ENCODE measurements around the gene LGR4. TPM values are rescaled to one million over a fixed set of nuclear protein-coding genes. Genes with fewer than 3 reads are reported as not detected.

LGR4 gene
- total and polyA plus RNA-seq, 10 of the 15 experiments (the other 5 are each of a cell fraction or from before 2014, with no cell fraction given) = under 0.01 to 0.64 (median 0.04) TPM; not detected in 5

- no peak for FAIRE-seq
- CTCF ChIA-PET = interaction anchor here (1.2 to 1.4 kb wide), 2 partner anchors 84 to 105 kb away, joined by 3 to 5 read pairs; no protein-coding TSS in a partner anchor
These were observed 91.8 kb downstream of the LGR4 start for GRCh38 chr11:27380771-27381170.

GRCh38 chr11:27379449-27379848, 93.1 kb downstream of the LGR4 start:
- Histone ChIP-seq H3K9ac (ENCODE audit: control insufficient read depth, insufficient read depth, low read length) (no peak overlapping the region), H3K36me3 (ENCODE audit: control insufficient read depth in 2 of 2, insufficient read depth in 2 of 2, low read length in 1 of 2) (no peaks in the 10 kb centered on the region), H3K9me3 (replicated peaks; ENCODE audit: control insufficient read depth, insufficient read depth, low read length) (no peaks in the 10 kb centered on the region), H3K27me3 (replicated peaks in 1 of 2; ENCODE audit: control insufficient read depth in 2 of 2, insufficient read depth in 2 of 2, low read length in 1 of 2) (no peaks in the 10 kb centered on the region; a peak in 1 of 4 replicates), H3K27ac (ENCODE audit: control insufficient read depth, insufficient read depth) (no peak overlapping the region), H4K20me1 (ENCODE audit: control insufficient read depth, insufficient read depth) (no peaks in the 10 kb centered on the region), H3K4me2 (ENCODE audit: control insufficient read depth, insufficient read depth) (no peak overlapping the region), H3K4me3 (no peak overlapping the region), H3K4me1 (ENCODE audit: control insufficient read depth, insufficient read depth, low read length) (no peaks in the 10 kb centered on the region), H3K79me2 (ENCODE audit: control insufficient read depth, insufficient read depth, low read length) (no peaks in the 10 kb centered on the region), H2AFZ (ENCODE audit: control insufficient read depth, low read depth, low read length) (no peak overlapping the region)
- ChIA-PET CTCF (no interaction called here), RAD21 (ENCODE audit: unreplicated experiment) (no interaction called here), SMC1A (ENCODE audit: uncharacterized antibody, unreplicated experiment) (interaction anchor here (0.9 kb wide), 1 partner anchor 10 kb away, joined by 3 read pairs; no protein-coding TSS in a partner anchor), POLR2A (no interaction called here)
- BruUV-seq (replicated peaks) = no TSS peak
- ATAC-seq (no peak), DNase-seq (ENCODE audit: low read depth, low spot score) (no peak), FAIRE-seq (no peak)
- intact Hi-C loops (cut with micrococcal nuclease; ENCODE audit: unreplicated experiment) (no loop called here), in situ Hi-C loops (cut with MboI) (no loop called here)
- WGBS (ENCODE audit: insufficient coverage, insufficient replicate concordance, low lambda C conversion rate, missing lambda C conversion rate) = 60% methylated on average over 3 of the region's 3 CpGs
- TF ChIP-seq ZNF274 (IDR thresholded peaks at IDR 0.05; ENCODE audit: insufficient read depth, insufficient read length) (no peak), POLR2A (IDR thresholded peaks at IDR 0.05; ENCODE audit: low read depth, low read length) (no peak), PAX5 (IDR thresholded peaks at IDR 0.05; ENCODE audit: borderline replicate concordance, low read depth, low read length) (no peak), SMAD1 (IDR thresholded peaks at IDR 0.05; ENCODE audit: low read depth, partially characterized antibody) (no peak), FOXM1 (IDR thresholded peaks at IDR 0.05; ENCODE audit: low read depth, low read length) (no peak), CEBPB (IDR thresholded peaks at IDR 0.05; ENCODE audit: borderline replicate concordance in 1 of 2, low read depth in 2 of 2, low read length in 2 of 2) (no peak), MTA2 (IDR thresholded peaks at IDR 0.05; ENCODE audit: low read depth) (no peak), POU2F2 (IDR thresholded peaks at IDR 0.05; ENCODE audit: borderline replicate concordance, low read depth, low read length) (no peak), SPI1 (IDR thresholded peaks at IDR 0.05; ENCODE audit: borderline replicate concordance, insufficient read depth, low read depth, low read length) (no peak), HCFC1 (IDR thresholded peaks at IDR 0.05; ENCODE audit: low read length) (no peak), BCL3 (IDR thresholded peaks at IDR 0.05; ENCODE audit: borderline replicate concordance, insufficient read depth, low read depth, low read length, poor library complexity, severe bottlenecking) (no peak)

More at GRCh38 chr11:27380771-27381170, 91.8 kb downstream of the LGR4 start:
- WGBS (ENCODE audit: insufficient coverage, insufficient replicate concordance, low lambda C conversion rate, missing lambda C conversion rate) = 100% methylated on average over 2 of the region's 2 CpGs
- H3K4me3 ChIP-seq = no peak overlapping the region
- no peak overlapping the region for H3K27ac ChIP-seq (ENCODE audit: control insufficient read depth, insufficient read depth)
- RAD21 ChIA-PET (ENCODE audit: unreplicated experiment) = interaction anchor here (1.3 kb wide), 1 partner anchor 197 kb away, joined by 3 read pairs; no protein-coding TSS in a partner anchor
- ATAC-seq (no peak), DNase-seq (ENCODE audit: low read depth, low spot score) (no peak)
- H4K20me1 ChIP-seq (ENCODE audit: control insufficient read depth, insufficient read depth) = no peaks in the 10 kb centered on the region
- H3K4me2 ChIP-seq (ENCODE audit: control insufficient read depth, insufficient read depth) = no peak overlapping the region
- H3K9ac ChIP-seq (ENCODE audit: control insufficient read depth, insufficient read depth, low read length) = no peak overlapping the region
- H3K36me3 ChIP-seq (ENCODE audit: control insufficient read depth in 2 of 2, insufficient read depth in 2 of 2, low read length in 1 of 2) = no peaks in the 10 kb centered on the region
- intact Hi-C loops (cut with micrococcal nuclease; ENCODE audit: unreplicated experiment) (no loop called here), in situ Hi-C loops (cut with MboI) (no loop called here)
- H3K79me2 ChIP-seq (ENCODE audit: control insufficient read depth, insufficient read depth, low read length) = no peaks in the 10 kb centered on the region
- H3K4me1 ChIP-seq (ENCODE audit: control insufficient read depth, insufficient read depth, low read length) = no peaks in the 10 kb centered on the region
- no TSS peak for BruUV-seq (replicated peaks)
- no peaks in the 10 kb centered on the region; a peak in 1 of 4 replicates for H3K27me3 ChIP-seq (replicated peaks in 1 of 2; ENCODE audit: control insufficient read depth in 2 of 2, insufficient read depth in 2 of 2, low read length in 1 of 2)
- SMC1A ChIA-PET (ENCODE audit: uncharacterized antibody, unreplicated experiment) = no interaction called here
- TF ChIP-seq FOXM1 (IDR thresholded peaks at IDR 0.05; ENCODE audit: low read depth, low read length) (no peak), RB1 (IDR thresholded peaks at IDR 0.05; ENCODE audit: borderline replicate concordance) (no peak), FOS (IDR thresholded peaks at IDR 0.05; ENCODE audit: borderline replicate concordance, extremely low read depth, insufficient read length) (no peak), CEBPB (IDR thresholded peaks at IDR 0.05; ENCODE audit: borderline replicate concordance in 1 of 2, low read depth in 2 of 2, low read length in 2 of 2) (no peak), SP1 (IDR thresholded peaks at IDR 0.05; ENCODE audit: low read depth, low read length) (no peak), POLR2A (IDR thresholded peaks at IDR 0.05; ENCODE audit: low read depth, low read length) (no peak), ATF7 (IDR thresholded peaks at IDR 0.05; ENCODE audit: low read depth) (no peak), BHLHE40 (IDR thresholded peaks at IDR 0.05; ENCODE audit: borderline replicate concordance in 1 of 2, low read depth in 2 of 2, low read length in 1 of 2) (no peak), MTA3 (IDR thresholded peaks at IDR 0.05; ENCODE audit: borderline replicate concordance, low read length) (no peak), ZNF207 (IDR thresholded peaks at IDR 0.05; ENCODE audit: borderline replicate concordance) (no peak), JUNB (IDR thresholded peaks at IDR 0.05) (no peak), KDM1A (IDR thresholded peaks at IDR 0.05; ENCODE audit: borderline replicate concordance) (no peak), STAT1 (conservative IDR thresholded peaks at IDR 0.05) (no peak)
- TF ChIP-seq, protein P1, sequence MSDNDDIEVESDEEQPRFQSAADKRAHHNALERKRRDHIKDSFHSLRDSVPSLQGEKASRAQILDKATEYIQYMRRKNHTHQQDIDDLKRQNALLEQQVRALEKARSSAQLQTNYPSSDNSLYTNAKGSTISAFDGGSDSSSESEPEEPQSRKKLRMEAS (IDR thresholded peaks at IDR 0.05; ENCODE audit: low read depth, low read length) = no peak
- no peaks in the 10 kb centered on the region for H3K9me3 ChIP-seq (replicated peaks; ENCODE audit: control insufficient read depth, insufficient read depth, low read length)
- POLR2A ChIA-PET = no interaction called here
- no peak overlapping the region for H2AFZ ChIP-seq (ENCODE audit: control insufficient read depth, low read depth, low read length)

Measured in GM12878 (cell line).